ENCODE results near the gene CPVL.

Gene CPVL

DNA sequence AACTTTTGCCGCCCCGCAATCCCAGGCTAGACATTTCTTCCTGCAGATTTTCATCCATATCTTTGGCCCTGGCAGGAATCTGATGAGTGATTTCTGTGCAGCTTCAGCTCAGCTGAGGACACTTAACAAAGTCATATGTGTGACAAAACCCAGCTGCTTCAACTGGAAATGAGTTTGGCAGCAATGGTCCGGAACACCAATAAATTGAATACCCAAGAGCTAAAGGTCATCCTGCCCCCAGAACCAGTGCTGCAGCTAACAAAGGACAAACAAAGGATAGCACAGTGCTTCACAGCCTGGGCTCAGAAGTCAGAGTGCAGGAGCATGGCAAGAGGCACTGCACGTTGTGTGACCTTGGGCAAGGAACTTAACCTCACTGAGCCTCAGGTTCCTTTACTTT lies 148.2 kb downstream of the CPVL start:
- no peak for DNase-seq

DNA sequence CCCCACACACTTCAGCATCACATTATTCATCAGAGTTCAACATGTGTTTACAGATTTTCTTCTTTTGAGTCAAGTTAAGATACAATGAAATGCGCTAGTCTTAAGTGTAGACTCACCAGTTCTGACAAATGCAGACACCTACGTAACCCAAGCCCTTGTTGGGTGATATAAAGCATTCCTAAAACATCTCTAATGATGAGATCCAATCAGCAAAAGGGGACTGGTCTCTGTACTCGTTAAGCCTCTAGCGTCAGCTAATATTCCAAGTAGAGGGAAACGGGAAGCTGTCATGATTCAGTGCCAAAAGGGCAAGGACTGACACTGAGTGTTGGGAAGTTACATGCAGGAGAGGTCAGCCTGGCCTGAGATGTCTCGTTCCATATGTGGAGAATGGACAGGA lies 149.5 kb downstream of the CPVL start:
- DNase-seq = no peak

DNA sequence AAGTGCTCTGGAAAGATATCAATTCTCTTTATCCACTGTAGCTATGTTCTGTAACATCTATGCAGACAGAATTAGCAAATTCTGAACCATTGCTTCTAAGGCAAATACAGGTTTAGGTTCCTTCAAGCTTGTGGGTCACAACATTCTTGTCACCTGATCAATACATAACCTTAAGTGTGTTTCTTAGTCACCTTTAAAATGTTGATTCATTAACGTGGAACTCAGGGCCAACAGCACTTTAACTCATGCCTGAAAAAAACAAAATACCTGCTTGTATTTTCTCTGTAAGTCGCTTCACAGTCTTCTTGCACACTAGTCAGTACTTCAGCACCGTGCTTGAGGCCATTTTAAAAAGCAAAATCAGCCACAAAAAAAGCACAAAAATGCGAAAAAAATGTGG lies 153.0 kb downstream of the CPVL start:
- no peak for DNase-seq

DNA sequence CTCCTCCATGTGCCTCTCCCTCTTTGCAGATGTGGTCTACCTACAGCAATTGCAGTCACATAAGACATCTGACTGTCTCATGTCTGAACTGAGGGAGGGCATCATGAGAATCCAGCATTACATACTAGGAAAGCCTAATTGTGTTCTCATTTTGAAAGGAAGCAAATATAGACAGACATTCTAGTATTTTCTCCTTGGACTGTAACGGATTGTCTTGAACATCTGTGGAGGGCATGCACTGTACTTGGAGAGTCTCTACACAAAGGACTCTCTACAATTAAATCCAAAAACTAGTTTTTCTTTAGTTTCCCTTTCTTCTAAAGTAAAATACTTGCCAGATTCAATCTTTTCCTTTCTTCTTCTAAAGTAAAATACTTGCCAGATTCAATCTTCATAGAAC lies 153.5 kb downstream of the CPVL start:
- no peak for DNase-seq

DNA sequence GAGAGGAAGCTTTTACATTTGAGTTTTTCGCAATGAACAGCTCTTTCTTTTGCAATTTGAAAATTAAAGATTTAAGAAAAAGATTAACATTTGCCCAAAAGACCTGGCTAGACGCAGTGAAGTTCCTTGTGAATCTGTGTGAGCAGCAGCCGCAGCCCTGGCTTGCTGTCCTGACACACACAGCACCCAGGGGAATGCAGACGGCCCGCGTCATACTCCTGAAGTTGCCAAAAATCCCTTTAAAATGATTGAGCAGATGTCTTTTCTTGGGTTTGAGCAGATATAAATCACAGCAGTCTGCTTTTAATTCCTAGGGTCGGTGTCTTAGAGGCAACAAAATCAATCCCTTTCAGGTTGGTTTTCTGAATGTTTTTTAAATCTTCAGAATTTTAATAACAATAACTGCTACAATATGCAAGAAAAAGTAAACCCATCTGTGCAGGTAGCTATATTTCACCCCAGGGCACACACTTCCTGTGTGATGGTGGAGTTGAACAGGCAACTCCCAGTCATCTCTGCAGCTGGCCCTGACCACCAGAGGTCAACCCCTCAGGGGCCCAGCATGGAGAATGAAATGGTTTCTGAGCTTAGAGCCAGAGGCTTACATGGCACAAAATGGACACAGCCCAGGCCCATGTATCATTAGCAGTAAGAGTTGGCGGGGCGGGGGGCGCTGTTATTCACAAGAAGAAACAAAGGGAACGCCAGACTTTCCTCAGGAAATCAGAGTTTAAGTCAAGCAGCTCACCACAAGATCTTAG lies 156.0 kb downstream of the CPVL start:
- no peak for DNase-seq

DNA sequence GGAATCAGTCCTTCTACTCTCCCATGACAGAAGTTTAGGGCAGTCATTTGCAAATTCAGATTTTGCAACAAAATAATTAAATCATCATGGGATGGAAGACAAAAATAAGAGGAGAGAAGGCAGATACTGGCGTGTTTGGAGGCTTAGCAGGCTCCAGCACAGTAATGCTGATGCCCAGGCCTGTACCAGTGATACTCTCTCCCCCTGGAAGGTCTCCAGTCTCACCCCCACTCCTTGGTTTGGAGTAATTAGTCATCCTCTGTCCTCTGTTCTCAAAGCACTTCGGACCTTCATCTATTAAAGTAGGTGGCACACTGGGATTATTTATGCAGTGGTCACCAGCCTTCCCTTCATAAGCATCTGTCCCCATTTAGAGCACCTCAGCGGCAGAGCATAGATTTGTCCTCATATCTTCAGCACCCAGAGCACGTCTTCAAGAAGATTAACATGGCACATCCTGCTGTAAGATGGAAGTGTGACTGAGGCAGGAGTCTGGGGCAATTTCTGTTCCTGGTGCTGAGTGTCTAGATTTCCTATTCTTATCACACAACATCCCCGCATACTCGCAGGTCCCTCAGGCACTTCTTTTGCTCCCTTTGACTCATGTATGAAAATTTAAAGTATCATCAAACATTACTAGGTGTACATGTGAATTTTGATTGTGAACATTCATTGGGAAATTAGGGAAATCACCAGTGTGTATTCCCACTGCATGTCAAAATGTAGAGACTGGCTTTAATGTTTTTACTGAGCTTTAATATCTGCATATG lies 156.9 kb downstream of the CPVL start:
- DNase-seq = no peak

DNA sequence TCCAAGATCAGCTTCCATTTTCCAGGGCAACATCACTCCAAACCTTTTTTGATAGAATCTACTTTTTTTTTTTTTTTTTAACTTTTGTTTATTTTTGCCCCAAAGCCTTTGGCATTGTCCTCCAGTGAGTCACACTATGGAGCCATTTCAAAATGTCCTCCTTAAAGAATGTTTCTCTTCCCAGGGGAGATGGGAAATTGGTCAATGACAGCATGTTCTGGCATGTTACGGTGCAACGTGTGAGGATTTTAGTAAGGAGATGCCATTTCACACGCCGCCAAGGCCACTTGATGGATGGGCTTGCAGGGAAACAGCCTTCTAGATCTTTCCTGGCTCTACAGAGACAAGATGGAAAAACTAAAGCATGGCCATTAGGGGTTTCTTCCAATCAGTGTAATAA lies 157.5 kb downstream of the CPVL start:
- no peak for DNase-seq

DNA sequence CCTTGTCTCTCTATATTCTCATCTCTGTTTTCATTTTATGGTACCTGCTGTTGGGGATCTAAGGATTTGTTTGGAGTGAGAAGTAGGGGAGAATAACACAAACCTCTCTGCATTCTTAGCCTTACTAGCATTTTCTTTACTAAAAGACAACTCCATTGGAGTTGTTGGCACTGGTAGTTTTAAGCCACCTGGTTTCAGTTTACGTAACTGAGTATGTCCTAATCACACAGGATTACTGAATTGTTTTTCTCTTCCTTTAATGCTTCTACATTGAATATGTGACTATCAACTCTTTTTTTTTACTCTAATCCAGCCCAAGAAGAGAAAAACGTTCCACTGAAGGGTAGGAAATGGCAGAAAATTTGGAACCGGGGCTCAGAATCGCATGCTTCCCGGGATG lies 158.2 kb downstream of the CPVL start:
- no peak for DNase-seq

DNA sequence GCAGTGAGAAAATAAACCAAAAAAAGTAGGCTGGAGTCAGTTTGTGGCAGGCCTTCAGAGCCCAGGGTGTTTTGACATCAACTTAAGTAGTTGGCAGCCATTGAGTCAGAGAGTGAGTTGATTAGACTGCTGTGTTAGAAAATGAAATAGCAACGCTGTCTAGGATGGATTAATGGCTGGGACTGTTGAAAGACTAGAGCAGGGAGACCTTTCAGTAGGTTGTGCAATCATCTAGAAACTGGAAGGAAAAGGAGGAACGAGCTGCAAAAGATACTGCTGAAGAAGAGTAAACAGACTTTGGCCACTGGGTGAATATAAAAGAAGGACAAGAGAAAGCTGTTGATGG lies 159.6 kb downstream of the CPVL start:
- DNase-seq = no peak

DNA sequence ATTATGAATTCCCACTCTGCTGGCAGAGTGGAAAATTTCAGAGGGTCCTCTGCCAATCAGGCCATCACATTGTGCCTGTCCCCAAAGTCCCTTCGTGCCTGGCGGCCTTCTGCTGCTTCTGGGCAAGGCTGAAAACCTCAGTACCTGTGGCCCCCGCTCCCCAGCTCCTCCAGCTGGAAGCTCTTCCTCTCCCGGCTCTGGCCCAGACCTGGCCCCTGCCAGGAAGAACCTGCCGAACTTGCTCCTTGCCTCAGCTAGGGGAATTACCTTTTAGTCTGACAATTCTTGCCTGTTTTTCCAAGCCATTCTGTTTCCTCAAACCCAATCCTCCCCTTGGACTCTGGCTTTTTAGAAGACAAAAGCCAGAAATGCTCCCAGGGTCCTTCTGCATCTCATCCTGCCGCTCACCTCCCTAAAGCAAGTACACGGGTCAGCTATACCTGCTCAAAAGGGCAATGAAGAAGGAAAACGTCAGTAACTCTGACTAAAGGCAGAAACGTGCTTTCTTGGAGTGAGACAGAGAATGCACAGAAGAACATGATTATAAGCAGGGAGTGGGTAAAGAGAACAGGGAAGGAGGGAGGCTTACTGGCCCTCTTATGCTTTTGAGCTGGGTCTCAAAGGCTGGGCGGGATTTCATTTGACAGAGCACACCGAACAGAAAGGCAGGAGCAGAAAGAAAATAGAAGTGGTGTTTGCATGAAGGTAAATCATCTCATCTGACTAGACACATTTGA lies 160.1 kb downstream of the CPVL start:
- DNase-seq = no peak

DNA sequence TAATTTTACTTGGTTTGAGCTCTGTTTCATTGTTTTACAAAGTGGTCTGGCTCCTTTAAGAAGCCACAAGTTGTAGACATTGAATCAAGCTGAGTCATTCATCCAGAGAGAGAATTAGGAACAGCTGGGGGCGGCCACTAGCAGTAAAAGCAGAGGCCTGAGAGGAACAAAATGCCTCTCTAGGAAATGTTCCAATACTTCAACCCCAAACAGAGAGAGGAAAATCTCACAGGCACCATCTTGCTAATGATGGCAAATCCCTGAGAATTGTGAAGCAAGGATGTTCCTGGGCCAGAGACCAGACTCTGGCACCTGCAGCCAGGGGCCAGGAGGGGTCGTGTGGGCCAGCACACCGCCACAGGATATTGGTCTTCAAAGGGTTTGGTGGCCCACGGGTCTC lies 161.7 kb downstream of the CPVL start:
- no peak for DNase-seq

DNA sequence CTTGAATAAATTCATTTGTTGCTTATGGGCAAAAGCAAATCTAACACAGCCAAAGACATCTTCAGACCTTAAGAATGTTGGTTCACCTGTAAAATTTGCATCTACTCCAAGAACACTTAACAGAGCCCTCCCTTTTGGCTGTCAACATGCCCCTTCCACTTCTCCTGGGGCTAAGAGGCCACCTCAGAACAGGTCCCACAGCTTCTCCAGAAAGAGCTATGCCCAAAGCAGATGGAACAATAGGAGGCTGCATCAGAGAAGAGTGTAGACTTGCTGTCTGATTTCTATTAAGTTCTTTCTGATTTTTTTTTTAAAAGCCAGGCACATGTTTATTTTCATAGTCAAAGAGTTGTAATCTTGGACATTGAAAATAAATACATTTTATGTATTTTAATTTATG lies 162.1 kb downstream of the CPVL start:
- no peak for DNase-seq

DNA sequence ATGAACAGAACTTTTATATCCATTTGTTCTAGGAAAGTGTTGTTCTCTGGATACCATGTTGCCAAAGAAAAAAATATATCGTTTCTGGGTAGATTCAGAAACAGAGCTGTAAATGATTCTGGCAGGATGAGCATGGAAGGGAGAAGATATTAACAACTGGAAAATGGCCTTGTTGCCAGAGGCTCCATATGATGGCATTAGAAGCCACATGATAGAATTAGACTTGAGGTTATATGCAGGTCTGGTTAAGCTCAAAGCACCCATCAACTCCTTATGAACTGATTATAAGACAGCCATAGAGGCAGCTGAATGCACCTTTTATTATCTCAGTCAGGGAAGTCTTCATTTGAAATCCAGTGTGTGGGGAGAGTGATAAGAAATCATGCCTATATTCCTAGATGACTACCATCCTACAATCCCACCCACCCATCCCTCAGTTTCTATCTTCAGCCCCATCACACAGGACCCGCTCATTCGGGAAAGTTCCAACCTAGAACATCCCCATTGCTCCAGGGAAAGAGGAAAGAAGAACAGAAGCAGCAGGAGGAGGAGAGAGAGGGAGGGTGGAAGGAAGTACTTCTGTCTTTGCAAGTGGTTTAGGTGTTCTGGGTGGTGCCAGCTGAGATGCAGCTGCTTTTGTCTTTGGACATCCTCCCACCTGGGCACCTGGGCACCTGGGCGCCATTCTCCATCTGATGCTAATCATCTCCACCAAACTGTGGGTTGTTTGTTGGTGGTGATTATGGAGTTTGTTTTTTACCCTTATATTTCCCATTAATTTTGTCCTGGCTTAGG lies 162.7 kb downstream of the CPVL start:
- no peak for DNase-seq

DNA sequence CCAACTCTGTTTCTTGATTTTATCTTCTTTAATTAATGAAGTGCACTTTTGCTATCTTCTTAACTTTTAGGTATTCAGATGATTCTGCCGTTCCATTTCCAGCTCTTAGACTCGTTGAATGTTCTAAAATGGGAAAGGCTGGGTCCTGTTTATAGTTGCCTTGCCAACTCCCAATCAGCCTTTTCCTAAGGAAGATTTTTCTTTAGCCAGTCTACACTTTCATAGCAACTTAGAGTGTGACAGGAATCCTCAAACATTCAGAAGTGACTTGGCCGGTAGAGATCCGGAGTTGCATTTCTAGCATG lies 165.2 kb downstream of the CPVL start:
- DNase-seq = no peak

DNA sequence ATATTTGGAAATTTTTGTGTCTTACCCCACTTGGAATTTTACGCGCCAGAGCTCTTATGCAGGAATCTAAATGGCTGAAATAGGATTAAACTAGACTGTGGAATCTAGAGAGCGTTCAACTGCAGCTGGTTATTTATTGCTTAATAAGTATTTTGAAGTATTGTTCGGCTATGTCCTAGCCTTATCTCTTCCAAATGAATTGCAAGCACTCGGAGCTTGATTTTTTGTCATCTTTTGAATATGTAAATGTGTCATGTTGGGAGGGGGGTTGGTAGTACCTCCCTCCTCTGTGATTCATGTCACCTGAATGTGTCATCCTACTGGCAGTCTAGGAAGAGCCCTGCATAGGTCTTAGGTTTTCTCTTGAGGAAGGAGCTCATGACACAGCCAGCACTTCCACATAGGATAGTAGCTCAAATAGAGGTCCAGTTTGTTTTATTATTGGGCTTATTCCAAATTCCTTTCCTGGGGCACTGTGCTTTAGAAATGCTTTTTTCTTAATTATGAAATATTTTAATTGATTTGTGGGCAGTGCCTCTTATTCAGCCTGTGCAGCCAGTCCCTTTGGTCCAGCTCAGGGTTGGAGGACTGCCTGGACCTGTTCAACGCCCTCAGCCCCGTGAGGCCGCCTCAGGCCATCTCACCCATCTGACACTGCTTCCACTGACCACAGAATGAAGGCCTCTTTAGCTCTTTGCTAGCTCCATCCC lies 165.7 kb downstream of the CPVL start:
- DNase-seq = no peak

DNA sequence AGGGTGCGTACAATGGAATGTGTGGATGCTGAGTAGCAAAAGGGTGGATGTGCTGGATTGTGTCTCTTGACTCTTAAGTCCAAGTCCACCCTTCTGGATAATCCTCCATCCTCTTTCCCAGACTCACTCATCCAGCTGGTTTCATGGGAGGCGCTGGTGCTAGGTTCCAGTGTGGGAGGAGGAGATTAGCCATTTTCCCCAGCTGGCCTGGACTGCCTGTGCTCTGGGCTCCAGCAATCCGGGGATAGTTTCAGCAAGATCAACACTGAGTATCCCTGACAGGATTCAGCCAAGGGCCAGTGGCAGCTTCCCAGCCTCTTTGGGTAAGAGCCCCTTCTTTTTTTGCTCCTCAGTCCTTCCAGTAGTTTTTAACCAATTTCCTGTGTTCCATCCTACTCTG lies 166.6 kb downstream of the CPVL start:
- DNase-seq = no peak

DNA sequence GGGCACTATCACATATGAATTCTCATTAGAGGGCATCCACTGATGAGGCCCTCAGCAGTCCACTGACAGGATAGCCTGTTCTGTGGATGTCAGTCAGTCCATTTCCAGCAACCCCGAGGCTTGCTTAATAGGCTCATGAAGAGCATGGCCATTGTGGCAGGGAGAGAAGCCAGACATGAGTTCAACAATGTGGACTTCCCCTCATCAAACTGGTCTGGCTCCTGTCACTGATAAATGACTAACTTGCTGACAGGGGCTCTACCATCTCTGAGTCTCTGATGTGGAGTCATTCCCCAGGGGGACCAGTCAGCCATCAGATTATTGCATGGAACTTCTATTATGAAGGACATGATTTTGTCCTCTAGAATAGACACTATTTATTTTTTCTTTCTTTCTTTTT lies 168.5 kb downstream of the CPVL start:
- no peak for DNase-seq

DNA sequence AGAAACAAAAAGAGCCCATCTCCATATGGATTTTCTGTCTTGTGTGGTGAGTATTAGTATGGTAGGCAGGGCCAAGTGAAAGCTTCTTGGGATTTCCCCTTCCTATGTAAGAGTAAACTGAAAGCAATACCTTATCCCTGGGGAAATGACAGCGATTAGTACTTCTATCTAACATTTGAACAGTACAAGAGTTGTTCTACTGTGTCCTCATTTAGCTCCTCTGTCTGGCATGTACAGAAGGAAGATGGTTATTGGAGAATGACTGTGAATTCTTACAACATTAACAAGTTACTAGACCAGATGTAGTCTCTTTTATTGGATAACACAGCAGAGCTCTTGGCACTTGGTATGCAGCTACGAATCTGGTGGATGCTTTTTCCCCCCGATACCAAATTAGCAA lies 170.3 kb downstream of the CPVL start:
- no peak for DNase-seq

DNA sequence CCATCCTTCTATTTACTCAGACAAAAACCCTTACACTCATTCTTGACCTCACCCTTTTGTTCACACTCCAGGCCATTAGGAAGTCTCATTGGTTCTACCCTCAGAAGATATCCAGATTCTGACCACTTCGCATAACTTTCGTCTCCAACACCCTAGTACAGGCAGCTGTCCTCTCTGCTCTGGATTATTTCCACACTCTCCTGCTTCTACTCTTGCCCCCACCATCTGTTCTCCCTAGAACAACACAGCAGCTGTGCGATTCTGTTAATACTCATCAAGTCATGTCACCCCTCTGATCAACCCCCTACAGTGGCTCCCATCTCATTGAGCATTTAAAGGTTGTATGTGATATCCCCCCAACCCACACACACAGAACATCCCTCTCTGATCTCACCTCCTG lies 172.7 kb downstream of the CPVL start:
- no peak for DNase-seq

DNA sequence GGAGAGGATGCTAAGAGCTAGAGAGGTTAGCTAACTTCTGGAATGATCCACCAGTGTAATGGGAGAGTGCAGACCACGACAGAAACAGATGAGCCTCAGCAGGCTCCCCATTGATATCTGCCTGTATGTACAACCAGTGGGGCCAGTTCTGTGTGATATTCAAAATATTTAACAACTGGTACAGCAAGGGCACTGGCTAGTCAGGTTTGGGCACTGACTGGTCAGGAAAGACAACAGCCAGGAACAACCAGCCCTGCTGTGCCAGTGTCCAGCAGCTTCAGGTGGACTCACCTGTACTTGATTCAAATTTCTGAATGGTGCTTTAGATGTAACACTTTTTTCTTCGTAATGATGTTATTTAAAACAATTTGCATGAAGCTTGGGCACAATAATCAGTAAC lies 182.3 kb downstream of the CPVL start:
- no peak for DNase-seq

DNA sequence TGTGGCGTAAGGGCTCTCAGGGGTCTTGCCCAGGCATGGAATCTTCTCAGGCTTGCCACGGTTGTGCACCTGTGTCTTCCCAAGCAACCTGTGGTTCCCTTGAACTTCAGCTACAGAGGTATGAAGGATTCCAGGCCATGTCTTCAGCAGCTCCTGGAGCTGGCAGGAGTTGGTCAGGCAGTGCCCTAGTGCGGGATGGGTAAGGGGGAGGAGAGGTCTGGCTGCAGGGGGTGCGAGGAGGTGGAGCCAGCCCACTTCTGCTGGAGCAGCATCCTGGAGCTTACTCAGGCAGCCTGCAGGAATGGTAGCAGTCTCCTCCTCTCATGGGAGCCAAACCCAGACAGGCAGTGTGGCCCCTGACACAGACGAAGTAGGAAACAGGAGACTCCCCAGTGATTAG lies 184.4 kb downstream of the CPVL start:
- no peak for DNase-seq

DNA sequence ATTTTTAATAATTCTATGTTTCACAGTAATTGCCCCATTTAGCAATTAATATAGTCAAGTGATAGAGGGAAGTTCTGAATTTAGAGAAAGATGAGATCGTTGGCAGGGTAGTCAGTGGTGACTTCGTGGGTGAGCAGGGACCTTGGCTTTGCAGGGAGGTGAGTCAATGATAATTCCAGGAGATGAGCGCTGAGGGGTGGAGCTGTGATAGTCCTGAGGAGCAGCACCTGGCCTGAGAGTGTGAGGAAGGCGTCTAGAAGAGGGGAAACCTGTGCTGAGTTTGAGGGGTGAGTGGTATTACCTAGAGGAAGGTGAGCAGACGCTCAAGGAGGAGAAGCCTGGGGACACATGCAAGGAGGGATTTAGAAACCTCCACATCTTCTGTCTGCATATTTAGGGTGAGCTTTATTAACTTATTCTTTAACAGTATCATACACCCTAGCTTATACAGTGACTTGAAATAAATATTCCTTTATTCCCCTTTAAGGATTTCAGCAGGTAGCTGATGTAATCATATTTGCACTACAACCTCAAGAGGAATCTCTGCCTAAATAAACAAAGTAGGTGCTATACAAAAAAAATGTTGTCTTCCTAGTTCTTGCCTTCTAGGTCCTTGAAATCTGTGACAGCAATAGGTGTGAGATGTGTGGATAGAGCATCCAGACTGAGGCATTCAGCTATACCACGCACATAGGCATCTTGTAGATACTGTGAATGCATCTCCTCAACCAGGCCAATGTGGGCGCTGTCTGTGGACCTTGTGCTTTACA lies 186.1 kb downstream of the CPVL start:
- DNase-seq = no peak

Data from NCI-H526 treated with DMSO at 0.1 percent for 48 hours (cell line).